NCI-H2171 (cell line): ENCODE results near the gene KDM4C.
"Not testable (repeated sequence)": the region's sequence is repeated elsewhere in the genome, so short reads cannot be mapped to it uniquely, and the experiment has no call there.

Experiments used
- DNase-seq: peaks from one replicate; lab custom pipeline; 2025; lab: John Stamatoyannopoulos, UW

KDM4C gene

GRCh38 chr9:6807669-6808068, 49.9 kb downstream of the KDM4C start:
- not testable (repeated sequence) for DNase-seq

GRCh38 chr9:6811436-6811835, 53.7 kb downstream of the KDM4C start:
- no peak for DNase-seq

GRCh38 chr9:6816581-6816980, 58.8 kb downstream of the KDM4C start:
- DNase-seq, result no peak

DNA sequence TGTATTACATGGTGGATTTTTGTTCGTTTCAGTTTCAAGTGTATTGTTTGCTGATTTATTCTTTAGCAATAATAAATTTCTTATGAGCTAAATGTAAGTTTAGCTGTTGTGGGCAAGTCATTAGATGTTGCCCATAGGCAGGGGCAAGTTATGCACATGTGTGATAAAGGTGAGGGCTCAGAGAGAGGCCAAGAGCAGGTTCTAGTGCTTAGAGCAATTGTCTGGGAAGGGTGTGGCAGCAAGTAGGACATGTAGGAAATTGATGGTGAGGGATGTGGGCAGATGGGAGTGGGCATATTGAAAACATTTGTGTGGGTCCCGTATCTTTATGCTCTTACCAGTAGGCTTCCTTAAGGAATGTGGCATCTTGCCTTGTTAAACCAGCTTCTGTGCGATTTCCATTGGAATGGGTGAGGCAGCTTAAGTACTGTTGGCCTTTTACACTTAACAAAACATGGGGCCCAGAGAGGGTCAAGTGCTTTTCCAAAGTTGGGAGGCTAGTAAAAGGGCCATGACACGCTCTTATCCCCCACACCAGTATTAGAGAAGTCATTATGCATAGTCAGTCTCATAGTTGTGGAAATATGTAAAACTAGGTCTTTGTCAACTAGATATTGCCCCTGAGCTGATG, 60.6 kb downstream of the KDM4C start:
- DNase-seq, result no peak

- DNase-seq, result no peak
Measured at GRCh38 chr9:6819112-6819511, 61.3 kb downstream of the KDM4C start.

GRCh38 chr9:6819529-6819928, 61.8 kb downstream of the KDM4C start:
- DNase-seq, result no peak

DNA sequence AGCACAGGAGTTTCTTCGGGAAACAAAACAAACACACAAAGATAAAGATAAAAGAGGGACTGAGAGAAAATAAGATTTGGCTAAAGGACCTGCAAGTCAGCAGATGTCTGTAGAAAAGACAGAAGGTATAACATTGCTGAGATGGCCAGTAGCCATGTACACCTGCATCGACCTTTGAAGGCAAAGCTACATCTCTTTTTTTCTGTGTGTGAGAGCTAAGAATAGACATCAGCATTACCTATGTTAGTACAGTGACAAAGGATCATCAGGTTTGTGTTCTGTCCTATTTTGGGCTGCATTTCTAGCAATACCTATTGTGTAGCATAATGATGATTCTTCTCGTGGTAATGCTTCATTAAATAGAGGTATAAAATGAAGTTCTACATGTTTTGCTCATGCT, 64.9 kb downstream of the KDM4C start:
- DNase-seq, result no peak

GRCh38 chr9:6827439-6828145, 69.8 kb downstream of the KDM4C start:
- DNase-seq, result peak; percentile 42

DNA sequence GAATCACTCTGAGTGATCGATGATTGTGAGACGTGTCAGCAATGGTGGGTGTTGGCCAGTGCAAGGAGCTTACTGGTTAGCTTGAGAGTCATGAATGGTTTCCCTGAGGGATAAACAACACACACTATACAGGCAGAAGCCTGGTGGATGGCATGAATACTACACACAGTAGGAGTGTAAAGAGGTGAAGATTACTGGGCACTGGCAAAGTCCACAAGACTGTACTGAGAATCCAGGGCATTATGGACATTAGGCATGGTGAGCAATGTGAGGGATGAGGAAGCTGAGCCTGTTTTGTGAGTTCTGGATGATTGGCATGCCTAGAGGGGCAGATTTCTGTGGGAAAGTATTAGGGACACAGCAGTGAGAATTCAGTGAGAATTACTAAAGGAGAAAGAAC, 71.3 kb downstream of the KDM4C start:
- DNase-seq, result no peak

DNA sequence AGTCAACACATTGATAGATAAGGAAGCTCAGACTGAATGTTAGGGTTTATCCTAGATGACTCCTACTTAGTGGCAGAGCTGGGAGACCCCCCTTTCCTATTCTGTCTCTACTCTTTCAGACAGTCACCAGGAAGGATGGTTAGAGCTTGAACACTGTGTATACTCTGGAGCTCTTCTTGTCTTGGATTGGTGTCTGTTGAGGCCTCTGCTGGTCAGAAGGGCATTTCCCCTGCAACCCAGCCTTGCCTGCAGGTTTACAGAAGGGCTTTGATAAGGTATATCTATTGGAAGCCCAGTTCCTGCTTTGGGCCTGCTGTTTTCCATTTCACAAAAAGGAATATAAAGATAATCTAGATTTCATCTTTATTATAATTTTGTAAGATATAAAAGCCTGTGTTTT, 71.8 kb downstream of the KDM4C start:
- no peak for DNase-seq

- no peak for DNase-seq
Measured at GRCh38 chr9:6833518-6834192, 75.9 kb downstream of the KDM4C start.

DNA sequence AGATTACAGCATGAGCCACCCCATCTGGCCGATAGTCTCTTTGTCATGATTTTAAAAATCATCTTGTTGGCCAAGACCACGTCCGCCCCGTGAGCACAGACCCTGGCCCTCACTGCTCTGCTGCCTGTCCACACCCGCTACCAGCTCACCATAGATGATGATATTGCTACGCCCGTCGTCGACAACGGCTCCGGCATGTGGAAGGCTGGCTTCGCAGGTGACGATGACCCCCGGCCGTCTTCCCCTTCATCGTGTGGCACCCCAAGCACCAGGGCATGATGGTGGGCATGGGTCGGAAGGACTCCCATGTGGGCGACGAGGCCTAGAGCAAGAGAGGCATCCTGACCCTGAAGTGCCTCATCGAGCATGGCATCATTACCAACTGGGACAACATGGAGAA, 76.5 kb downstream of the KDM4C start:
- DNase-seq, result no peak

DNA sequence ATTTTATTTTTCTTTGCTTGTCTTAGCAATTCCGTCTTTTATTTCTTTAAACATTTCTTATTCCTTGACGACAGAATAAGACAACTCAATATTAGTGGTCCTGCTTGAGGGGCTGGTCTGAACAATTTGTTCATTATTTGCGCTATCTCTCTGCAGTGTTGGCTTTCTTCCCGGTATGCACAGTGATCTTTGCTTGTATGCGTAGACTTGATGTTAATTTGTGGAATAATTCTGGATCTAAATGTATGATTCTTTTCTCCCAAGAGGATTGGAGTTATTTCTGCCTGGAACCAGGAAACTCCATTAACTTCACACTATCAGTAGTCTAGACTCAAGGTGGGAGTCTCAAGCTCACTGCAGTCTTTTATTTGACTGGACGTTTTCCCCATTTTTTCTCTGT, 80.4 kb downstream of the KDM4C start:
- DNase-seq, result no peak

DNA sequence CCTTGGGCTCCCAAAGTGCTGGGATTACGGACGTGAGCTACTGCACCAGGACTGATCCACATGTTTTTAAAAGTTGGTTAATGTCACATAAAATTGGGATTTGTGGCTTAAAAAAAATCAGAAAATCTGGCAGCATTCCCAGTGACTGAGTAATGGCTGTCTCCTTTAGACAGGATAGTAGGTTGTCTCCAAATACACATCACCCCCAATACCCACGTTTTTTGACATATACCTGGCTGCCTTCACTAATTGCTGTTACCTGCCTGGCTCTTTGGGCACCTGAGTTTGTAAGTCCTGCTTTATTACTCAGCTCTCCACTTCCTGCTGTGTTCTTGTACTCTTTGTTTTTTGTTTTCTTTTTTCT, 84.8 kb downstream of the KDM4C start:
- no peak for DNase-seq

- no peak for DNase-seq
Measured at GRCh38 chr9:6843742-6844141, 86.0 kb downstream of the KDM4C start.

- no peak for DNase-seq
Measured at GRCh38 chr9:6844267-6844666, 86.5 kb downstream of the KDM4C start.

DNA sequence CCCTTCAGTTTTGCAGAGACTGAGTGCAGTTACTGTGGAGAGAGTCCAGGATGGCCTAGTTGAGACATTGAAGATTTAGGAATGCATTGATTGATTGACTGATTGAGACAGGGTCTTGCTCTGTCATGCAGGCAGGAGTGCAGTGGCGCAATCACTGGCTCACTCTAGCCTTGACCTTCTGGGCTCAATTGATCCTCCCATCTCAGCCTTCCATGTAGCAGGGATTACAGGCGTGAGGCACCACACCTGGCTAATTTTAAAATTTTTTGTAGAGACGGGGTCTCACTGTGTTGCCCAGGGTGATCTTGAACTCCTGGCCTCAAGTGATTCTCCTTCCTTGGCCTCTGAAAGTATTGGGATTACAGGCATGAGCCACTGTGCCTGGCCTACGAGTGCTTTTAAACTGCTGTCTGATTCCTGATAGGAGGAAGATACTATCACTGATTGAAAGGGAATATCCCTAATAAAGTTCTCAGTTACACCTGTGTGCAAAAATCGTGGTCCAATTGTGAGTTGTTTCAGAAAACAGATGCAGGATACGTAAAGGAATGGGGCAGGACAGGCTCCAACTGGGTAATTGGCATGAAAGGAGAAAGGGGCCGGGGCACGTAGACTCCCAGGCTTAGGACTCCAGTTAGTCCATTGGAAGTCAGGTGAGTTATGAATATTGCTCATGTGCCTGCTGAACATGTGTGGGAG, 87.5 kb downstream of the KDM4C start:
- DNase-seq, result no peak

- no peak for DNase-seq
Measured at GRCh38 chr9:6845880-6846279, 88.1 kb downstream of the KDM4C start.

GRCh38 chr9:6852243-6852963, 94.6 kb downstream of the KDM4C start:
- DNase-seq, result no peak

- DNase-seq, result no peak
Measured at GRCh38 chr9:6855860-6856259, 98.1 kb downstream of the KDM4C start.

DNA sequence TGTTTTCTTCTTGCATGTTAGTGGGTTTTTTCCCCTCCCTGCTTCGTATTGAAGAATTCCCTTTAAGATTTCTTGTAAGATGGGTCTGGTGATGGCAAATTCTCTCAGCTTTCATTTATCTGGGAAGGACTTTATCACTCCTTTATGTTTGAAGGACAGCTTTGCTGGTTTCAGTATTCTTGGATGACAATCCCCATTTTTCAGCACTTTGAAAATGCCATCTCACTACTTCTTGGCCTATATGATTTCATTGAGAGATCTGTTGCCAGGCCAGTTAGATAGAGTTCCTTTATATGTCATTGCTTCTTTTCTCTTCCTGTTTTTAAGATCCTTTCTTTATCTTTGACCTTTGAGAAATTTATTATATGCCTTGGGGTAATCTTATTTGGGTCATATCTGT, 106.3 kb downstream of the KDM4C start:
- no peak for DNase-seq
